ENCODE results near the gene IGF2BP2.
A peak's percentile ranks its signal among the peaks of the same experiment; 100 is the strongest.

Gene IGF2BP2

GRCh38 chr3:185758912-185759311, 65.9 kb downstream of the IGF2BP2 start:
- TF ChIP-seq NFIC (IDR thresholded peaks at IDR 0.05) (no peak), TEAD4 (IDR thresholded peaks at IDR 0.05) (peak; percentile 29; the same call in 1 of the 2 replicates), CEBPB (IDR thresholded peaks at IDR 0.05) (peak; percentile 61), TAF1 (IDR thresholded peaks at IDR 0.05; ENCODE audit: low read depth) (no peak)

DNA sequence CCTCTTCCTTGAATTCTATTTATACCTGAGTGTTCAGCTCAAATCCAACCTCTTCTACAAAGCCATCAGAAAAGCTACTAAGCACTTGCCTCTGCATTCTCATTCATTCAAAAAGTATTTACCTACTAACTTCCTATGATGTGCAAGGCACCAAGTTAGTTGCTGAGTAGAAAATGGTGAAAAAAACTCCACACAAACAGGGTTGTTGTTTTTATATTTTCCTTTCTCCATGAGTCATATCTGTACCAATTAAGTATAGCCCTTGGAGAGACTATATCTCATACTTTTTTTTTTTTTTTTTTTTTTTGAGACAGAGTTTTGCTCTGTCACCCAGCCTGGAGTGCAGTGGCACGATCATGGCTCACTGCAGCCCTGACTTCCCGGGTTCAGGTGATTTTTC, 67.7 kb downstream of the IGF2BP2 start:
- no peak for TF ChIP-seq YY1 (IDR thresholded peaks at IDR 0.05; ENCODE audit: low read depth)
- no peak for TF ChIP-seq EGR1 (IDR thresholded peaks at IDR 0.05)
- TF ChIP-seq CREB1 (IDR thresholded peaks at IDR 0.05; ENCODE audit: low read depth): no peak
- TF ChIP-seq CEBPB (IDR thresholded peaks at IDR 0.05): no peak
- no peak for TF ChIP-seq ZBTB7A (IDR thresholded peaks at IDR 0.05; ENCODE audit: low read depth)
- TF ChIP-seq FOXM1 (IDR thresholded peaks at IDR 0.05; ENCODE audit: borderline replicate concordance, low read depth): no peak
- TF ChIP-seq REST (IDR thresholded peaks at IDR 0.05; ENCODE audit: low read depth): no peak
- no peak for TF ChIP-seq NFIC (IDR thresholded peaks at IDR 0.05)
- no peak for TF ChIP-seq USF1 (IDR thresholded peaks at IDR 0.05)
- TF ChIP-seq, protein P1, sequence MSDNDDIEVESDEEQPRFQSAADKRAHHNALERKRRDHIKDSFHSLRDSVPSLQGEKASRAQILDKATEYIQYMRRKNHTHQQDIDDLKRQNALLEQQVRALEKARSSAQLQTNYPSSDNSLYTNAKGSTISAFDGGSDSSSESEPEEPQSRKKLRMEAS (IDR thresholded peaks at IDR 0.05): no peak
- no peak for TF ChIP-seq TCF12 (IDR thresholded peaks at IDR 0.05; ENCODE audit: low read depth)

GRCh38 chr3:185756477-185756876, 68.4 kb downstream of the IGF2BP2 start:
- TF ChIP-seq YY1 (IDR thresholded peaks at IDR 0.05; ENCODE audit: low read depth) (no peak), CREB1 (IDR thresholded peaks at IDR 0.05; ENCODE audit: low read depth) (no peak), EGR1 (IDR thresholded peaks at IDR 0.05) (no peak), EP300 (IDR thresholded peaks at IDR 0.05; ENCODE audit: borderline replicate concordance) (no peak), FOXM1 (IDR thresholded peaks at IDR 0.05; ENCODE audit: borderline replicate concordance, low read depth) (no peak), ZBTB7A (IDR thresholded peaks at IDR 0.05; ENCODE audit: low read depth) (no peak), RAD21 (IDR thresholded peaks at IDR 0.05; ENCODE audit: low read depth) (no peak)

DNA sequence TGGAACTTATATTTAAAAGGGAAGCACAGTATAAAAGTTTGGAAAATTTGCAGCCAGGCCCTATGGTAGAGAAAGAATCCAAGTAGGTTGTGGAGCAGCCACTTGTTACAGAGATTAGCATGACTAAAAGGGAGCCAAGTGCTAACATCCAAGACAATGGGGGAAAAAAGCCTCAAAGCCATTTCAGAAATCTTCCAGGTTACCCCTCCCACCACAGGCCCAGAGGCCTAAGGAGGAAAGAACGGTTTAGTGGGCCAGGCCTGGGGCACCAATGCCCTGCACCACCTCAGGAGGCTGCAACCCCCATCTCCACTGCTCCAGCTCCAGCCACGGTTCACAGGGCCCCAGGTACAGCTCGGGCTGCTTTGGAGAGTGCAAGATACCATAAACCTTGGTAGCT, 69.9 kb downstream of the IGF2BP2 start:
- TF ChIP-seq ZBTB7A (IDR thresholded peaks at IDR 0.05; ENCODE audit: low read depth) (no peak), REST (IDR thresholded peaks at IDR 0.05; ENCODE audit: low read depth) (no peak), TCF12 (IDR thresholded peaks at IDR 0.05; ENCODE audit: low read depth) (no peak), CREB1 (IDR thresholded peaks at IDR 0.05; ENCODE audit: low read depth) (no peak)

GRCh38 chr3:185753354-185753753, 71.5 kb downstream of the IGF2BP2 start:
- TF ChIP-seq ZBTB7A (IDR thresholded peaks at IDR 0.05; ENCODE audit: low read depth): no peak
- TF ChIP-seq, protein P1 (IDR thresholded peaks at IDR 0.05): no peak
- TF ChIP-seq RAD21 (IDR thresholded peaks at IDR 0.05; ENCODE audit: low read depth): no peak
- no peak for TF ChIP-seq NFIC (IDR thresholded peaks at IDR 0.05)
- TF ChIP-seq CEBPB (IDR thresholded peaks at IDR 0.05): no peak
- TF ChIP-seq CREB1 (IDR thresholded peaks at IDR 0.05; ENCODE audit: low read depth): no peak
- no peak for TF ChIP-seq YY1 (IDR thresholded peaks at IDR 0.05; ENCODE audit: low read depth)
- TF ChIP-seq TCF12 (IDR thresholded peaks at IDR 0.05; ENCODE audit: low read depth): no peak
- TF ChIP-seq TAF1 (IDR thresholded peaks at IDR 0.05; ENCODE audit: low read depth): no peak
- TF ChIP-seq EGR1 (IDR thresholded peaks at IDR 0.05): no peak
- TF ChIP-seq TEAD4 (IDR thresholded peaks at IDR 0.05): no peak
- TF ChIP-seq FOXM1 (IDR thresholded peaks at IDR 0.05; ENCODE audit: borderline replicate concordance, low read depth): no peak
- TF ChIP-seq EP300 (IDR thresholded peaks at IDR 0.05; ENCODE audit: borderline replicate concordance): no peak
- TF ChIP-seq REST (IDR thresholded peaks at IDR 0.05; ENCODE audit: low read depth): no peak
- TF ChIP-seq USF1 (IDR thresholded peaks at IDR 0.05): no peak

Measured in Ishikawa (cell line).